Neural cell (in vitro differentiated cells): ENCODE data around the gene XYLT2. TPM values are rescaled to one million over a fixed set of nuclear protein-coding genes. Genes with fewer than 3 reads are reported as not detected.

Source experiments
- H2AFZ ChIP-seq: fragments of 200-600, 300-800 bp; sonication (generic), shearing (Covaris generic); 2 replicates; pipeline ENCODE4 v1.6.0; 2014; ENCODE audit warnings: low read depth, mild to moderate bottlenecking, antibody characterized with exemption, low read length, moderate library complexity
- H3F3A ChIP-seq: fragments of 200-600 bp; shearing (Covaris generic); 2 replicates; pipeline ENCODE4 v1.6.1; 2016; ENCODE audit warnings: mild to moderate bottlenecking, moderate library complexity, mixed read lengths, antibody characterized with exemption, low read length; ENCODE audit not compliant: insufficient read depth, poor library complexity, severe bottlenecking
- H3K27ac ChIP-seq: fragments of 200-600, 300-800 bp; sonication (generic), shearing (Covaris generic); 2 replicates; pipeline ENCODE4 v1.5.1; 2014; ENCODE audit warnings: mild to moderate bottlenecking, low read length, moderate library complexity
- H3K27me3 ChIP-seq: fragments of 300-800, 200-600 bp; sonication (generic), shearing (Covaris generic); 2 replicates; pipeline ENCODE4 v1.6.0; 2014; ENCODE audit warnings: mild to moderate bottlenecking, low read depth, low read length, moderate library complexity; ENCODE audit not compliant: insufficient read depth
- H3K36me3 ChIP-seq: fragments of 300-800, 200-600 bp; sonication (generic), shearing (Covaris generic); 2 replicates; pipeline ENCODE4 v1.5.1; 2014; ENCODE audit warnings: mild to moderate bottlenecking, antibody characterized with exemption, low read length, moderate library complexity; ENCODE audit not compliant: insufficient read depth
- H3K4me2 ChIP-seq: fragments of 300-800, 200-600 bp; sonication (generic), shearing (Covaris generic); 2 replicates; pipeline ENCODE4 v1.6.0; 2014; ENCODE audit warnings: mild to moderate bottlenecking, low read length
- H3K4me3 ChIP-seq: fragments of 300-800, 200-600 bp; sonication (generic), shearing (Covaris generic); 2 replicates; pipeline ENCODE4 v1.5.1; 2014; ENCODE audit warnings: mild to moderate bottlenecking, low read length, moderate library complexity
- H3K79me2 ChIP-seq: fragments of 200-600 bp; shearing (Covaris generic); replicated peaks from 2 replicates; pipeline ENCODE4 v1.6.0; 2014; ENCODE audit warnings: mild to moderate bottlenecking, low read length, moderate library complexity; ENCODE audit not compliant: insufficient read depth
- H3K9ac ChIP-seq: fragments of 300-800, 200-600 bp; sonication (generic), shearing (Covaris generic); 2 replicates; pipeline ENCODE4 v1.6.1; 2016; ENCODE audit warnings: mild to moderate bottlenecking, low read length, mixed read lengths
- H3K9me2 ChIP-seq: fragments of 200-600 bp; shearing (Covaris generic); 2 replicates; pipeline ENCODE4 v1.6.1; 2016; ENCODE audit warnings: mild to moderate bottlenecking, low read length, mixed read lengths; ENCODE audit not compliant: insufficient read depth
- H3K9me3 ChIP-seq: fragments of 200-600, 300-800 bp; sonication (generic), shearing (Covaris generic); 2 replicates; pipeline ENCODE4 v1.6.1; 2016; ENCODE audit warnings: mild to moderate bottlenecking, mixed run types, low read length, moderate library complexity, mixed read lengths
- H4K20me1 ChIP-seq: fragments of 200-600 bp; shearing (Covaris generic); 2 replicates; pipeline ENCODE4 v1.6.1; 2016; ENCODE audit warnings: mild to moderate bottlenecking, mixed run types; ENCODE audit not compliant: insufficient read depth
- EP300 ChIP-seq: fragments of 450-650 bp; conservative IDR thresholded peaks from 2 replicates; pipeline ENCODE4 v1.6.1; 2014; ENCODE audit warnings: antibody characterized with exemption, mild to moderate bottlenecking, moderate library complexity; ENCODE audit not compliant: poor library complexity, severe bottlenecking
- EZH2 ChIP-seq: fragments of 200-600, 300-800 bp; shearing (Covaris generic), sonication (generic); IDR thresholded peaks from 2 replicates; pipeline ENCODE4 v1.6.1; 2014; ENCODE audit warnings: antibody characterized with exemption, low read length, borderline replicate concordance, mild to moderate bottlenecking; ENCODE audit not compliant: insufficient read depth, poor library complexity, severe bottlenecking
- MXI1 ChIP-seq: fragments of 450-650 bp; conservative IDR thresholded peaks from 2 replicates; pipeline ENCODE4 v1.6.1; 2014; ENCODE audit warnings: antibody characterized with exemption, mild to moderate bottlenecking; ENCODE audit not compliant: poor library complexity, severe bottlenecking
- POLR2AphosphoS5 ChIP-seq: IDR thresholded peaks from 2 replicates; pipeline ENCODE4 v1.6.1; 2012
- RAD21 ChIP-seq: fragments of 450-650 bp; conservative IDR thresholded peaks from 2 replicates; pipeline ENCODE4 v1.6.1; 2014; ENCODE audit warnings: antibody characterized with exemption, mild to moderate bottlenecking, moderate library complexity
- SMC3 ChIP-seq: fragments of 450-650 bp; conservative IDR thresholded peaks from 2 replicates; pipeline ENCODE4 v1.6.1; 2014; ENCODE audit warnings: antibody characterized with exemption, mild to moderate bottlenecking, moderate library complexity; ENCODE audit not compliant: poor library complexity
- TAF1 ChIP-seq: IDR thresholded peaks from 2 replicates; pipeline ENCODE4 v1.6.1; 2012; ENCODE audit warnings: low read depth
- polyA plus RNA-seq: library from polyadenylated mRNA; depleted of rRNA; stranded (reverse); fragments of >200 nt; gene quantifications from 2 replicates; pipeline ENCODE4 v1.2.3, GENCODE V29; 2014
- small RNA-seq, 3 experiments: library from RNA; depleted of rRNA; stranded (forward); fragments of <200 nt; gene quantifications; one replicate each; pipeline ENCODE3, GENCODE V24; 2012
- TF ChIP-seq, protein P1 (sequence below): fragments of 450-650 bp; IDR thresholded peaks from 2 replicates; pipeline ENCODE4 v1.5.1; 2014; ENCODE audit warnings: antibody characterized with exemption, mild to moderate bottlenecking, moderate library complexity; ENCODE audit not compliant: poor library complexity, severe bottlenecking
- TF ChIP-seq, protein P2 (sequence below): IDR thresholded peaks from 2 replicates; pipeline ENCODE4 v1.6.1; 2012; ENCODE audit warnings: borderline replicate concordance

The XYLT2 gene
- polyA plus RNA-seq, 1 donor from 2014 or later: 6.9 TPM

DNA sequence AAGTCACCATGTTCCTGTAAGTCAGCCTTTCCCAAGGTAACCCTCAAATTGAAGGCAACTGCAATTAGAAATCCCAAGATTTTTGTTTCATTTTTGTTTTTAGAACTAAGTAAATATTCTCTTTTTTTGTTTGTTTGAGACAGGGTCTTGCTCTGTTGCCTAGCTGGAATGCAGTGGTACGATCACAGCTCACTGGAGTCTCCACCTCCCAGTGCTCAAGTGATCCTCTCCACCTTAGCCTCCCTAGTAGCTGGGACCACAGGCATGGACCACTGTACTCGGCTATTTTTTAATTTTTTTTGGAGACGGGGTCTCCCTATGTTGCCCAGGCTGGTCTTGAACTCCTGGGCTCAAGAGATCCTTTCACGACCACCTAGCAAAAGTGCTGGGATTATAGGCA, 62.0 kb downstream of the XYLT2 start:
- no peak overlapping the region for H2AFZ ChIP-seq
- no peak overlapping the region for H3K9ac ChIP-seq
- TF ChIP-seq, protein P1, sequence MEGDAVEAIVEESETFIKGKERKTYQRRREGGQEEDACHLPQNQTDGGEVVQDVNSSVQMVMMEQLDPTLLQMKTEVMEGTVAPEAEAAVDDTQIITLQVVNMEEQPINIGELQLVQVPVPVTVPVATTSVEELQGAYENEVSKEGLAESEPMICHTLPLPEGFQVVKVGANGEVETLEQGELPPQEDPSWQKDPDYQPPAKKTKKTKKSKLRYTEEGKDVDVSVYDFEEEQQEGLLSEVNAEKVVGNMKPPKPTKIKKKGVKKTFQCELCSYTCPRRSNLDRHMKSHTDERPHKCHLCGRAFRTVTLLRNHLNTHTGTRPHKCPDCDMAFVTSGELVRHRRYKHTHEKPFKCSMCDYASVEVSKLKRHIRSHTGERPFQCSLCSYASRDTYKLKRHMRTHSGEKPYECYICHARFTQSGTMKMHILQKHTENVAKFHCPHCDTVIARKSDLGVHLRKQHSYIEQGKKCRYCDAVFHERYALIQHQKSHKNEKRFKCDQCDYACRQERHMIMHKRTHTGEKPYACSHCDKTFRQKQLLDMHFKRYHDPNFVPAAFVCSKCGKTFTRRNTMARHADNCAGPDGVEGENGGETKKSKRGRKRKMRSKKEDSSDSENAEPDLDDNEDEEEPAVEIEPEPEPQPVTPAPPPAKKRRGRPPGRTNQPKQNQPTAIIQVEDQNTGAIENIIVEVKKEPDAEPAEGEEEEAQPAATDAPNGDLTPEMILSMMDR: no peak
- TF ChIP-seq EP300: no peak
- TF ChIP-seq RAD21: no peak
- no peak for TF ChIP-seq POLR2AphosphoS5
- TF ChIP-seq SMC3: no peak
- no peak for TF ChIP-seq EZH2
- TF ChIP-seq TAF1: no peak
- TF ChIP-seq MXI1: no peak
- TF ChIP-seq, protein P2, sequence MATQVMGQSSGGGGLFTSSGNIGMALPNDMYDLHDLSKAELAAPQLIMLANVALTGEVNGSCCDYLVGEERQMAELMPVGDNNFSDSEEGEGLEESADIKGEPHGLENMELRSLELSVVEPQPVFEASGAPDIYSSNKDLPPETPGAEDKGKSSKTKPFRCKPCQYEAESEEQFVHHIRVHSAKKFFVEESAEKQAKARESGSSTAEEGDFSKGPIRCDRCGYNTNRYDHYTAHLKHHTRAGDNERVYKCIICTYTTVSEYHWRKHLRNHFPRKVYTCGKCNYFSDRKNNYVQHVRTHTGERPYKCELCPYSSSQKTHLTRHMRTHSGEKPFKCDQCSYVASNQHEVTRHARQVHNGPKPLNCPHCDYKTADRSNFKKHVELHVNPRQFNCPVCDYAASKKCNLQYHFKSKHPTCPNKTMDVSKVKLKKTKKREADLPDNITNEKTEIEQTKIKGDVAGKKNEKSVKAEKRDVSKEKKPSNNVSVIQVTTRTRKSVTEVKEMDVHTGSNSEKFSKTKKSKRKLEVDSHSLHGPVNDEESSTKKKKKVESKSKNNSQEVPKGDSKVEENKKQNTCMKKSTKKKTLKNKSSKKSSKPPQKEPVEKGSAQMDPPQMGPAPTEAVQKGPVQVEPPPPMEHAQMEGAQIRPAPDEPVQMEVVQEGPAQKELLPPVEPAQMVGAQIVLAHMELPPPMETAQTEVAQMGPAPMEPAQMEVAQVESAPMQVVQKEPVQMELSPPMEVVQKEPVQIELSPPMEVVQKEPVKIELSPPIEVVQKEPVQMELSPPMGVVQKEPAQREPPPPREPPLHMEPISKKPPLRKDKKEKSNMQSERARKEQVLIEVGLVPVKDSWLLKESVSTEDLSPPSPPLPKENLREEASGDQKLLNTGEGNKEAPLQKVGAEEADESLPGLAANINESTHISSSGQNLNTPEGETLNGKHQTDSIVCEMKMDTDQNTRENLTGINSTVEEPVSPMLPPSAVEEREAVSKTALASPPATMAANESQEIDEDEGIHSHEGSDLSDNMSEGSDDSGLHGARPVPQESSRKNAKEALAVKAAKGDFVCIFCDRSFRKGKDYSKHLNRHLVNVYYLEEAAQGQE: no peak
- no peak overlapping the region for H3K4me2 ChIP-seq
- H3F3A ChIP-seq: no peaks in the 10 kb centered on the region
- no peaks in the 10 kb centered on the region for H3K27me3 ChIP-seq
- no peaks in the 10 kb centered on the region for H3K9me3 ChIP-seq
- no peak overlapping the region for H3K4me3 ChIP-seq
- H4K20me1 ChIP-seq: no peaks in the 10 kb centered on the region
- no peaks in the 10 kb centered on the region for H3K79me2 ChIP-seq
- no peaks in the 10 kb centered on the region for H3K9me2 ChIP-seq
- H3K27ac ChIP-seq: no peak overlapping the region
- no peaks in the 10 kb centered on the region for H3K36me3 ChIP-seq

Small RNAs within 50 kb of the gene (small RNA-seq; reads per million reads assigned to genes)
- 0 to 1.2 (median 0) reads per million in 3 experiments for gene RF00019

Other genes starting within 250 kb of the XYLT2 start
- 105 and 128 TPM in 2 replicates for gene SAMD14, start 216.0 kb upstream of the XYLT2 start, polyA plus RNA-seq
- gene PPP1R9B, start 195.4 kb upstream of the XYLT2 start, polyA plus RNA-seq: 29.2 and 30.5 TPM in 2 replicates
- gene SGCA, start 180.1 kb upstream of the XYLT2 start, polyA plus RNA-seq: 0.43 TPM in 1 of 2 replicates, not detected in the other
- gene COL1A1, start 144.5 kb upstream of the XYLT2 start, polyA plus RNA-seq: 0.14 TPM in 1 of 2 replicates, not detected in the other
- not detected in 2 replicates for gene TMEM92, start 71.7 kb upstream of the XYLT2 start, polyA plus RNA-seq
- gene MRPL27, start 27.1 kb downstream of the XYLT2 start, polyA plus RNA-seq: 118 and 138 TPM in 2 replicates
- gene EME1, start 27.1 kb downstream of the XYLT2 start, polyA plus RNA-seq: 1.1 and 5.4 TPM in 2 replicates
- 67.2 and 71.4 TPM in 2 replicates for gene LRRC59, start 51.4 kb downstream of the XYLT2 start, polyA plus RNA-seq
- not detected in 2 replicates for gene ACSF2, start 80.1 kb downstream of the XYLT2 start, polyA plus RNA-seq
- not detected in 2 replicates for gene CHAD, start 122.8 kb downstream of the XYLT2 start, polyA plus RNA-seq
- gene RSAD1, start 132.7 kb downstream of the XYLT2 start, polyA plus RNA-seq: 61.9 and 73.5 TPM in 2 replicates
- gene MYCBPAP, start 162.3 kb downstream of the XYLT2 start, polyA plus RNA-seq: 0.34 and 0.35 TPM in 2 replicates
- not detected in 2 replicates for gene EPN3, start 186.6 kb downstream of the XYLT2 start, polyA plus RNA-seq
- 48.1 and 53.5 TPM in 2 replicates for gene SPATA20, start 201.0 kb downstream of the XYLT2 start, polyA plus RNA-seq
- 10.9 and 11.0 TPM in 2 replicates for gene CACNA1G, start 214.6 kb downstream of the XYLT2 start, polyA plus RNA-seq